Activated CD8-positive, alpha-beta T cell treated with anti-CD3 and anti-CD28 coated beads, Interleukin-2, amount 10 ng/mL, durations not matched to agents 7 days and 5 days (primary cell): ENCODE measurements around the gene MYO5B. TPM values are rescaled to one million over a fixed set of nuclear protein-coding genes. Genes with fewer than 3 reads are reported as not detected.

Source experiments
- ATAC-seq: fragments of 150-1000 bp; cut with Tn5 transposase; one replicate; pipeline ENCODE4 v1.10.0; 2021; ENCODE audit warnings: moderate library complexity
- CTCF ChIA-PET: fragments of 350-600 bp; sonication (Branson Sonifier 250); formaldehyde crosslinking; loops from one replicate; lab custom pipeline; 2021; ENCODE audit warnings: antibody characterized with exemption; lab: Charles Lee
- POLR2A ChIA-PET: fragments of 350-600 bp; sonication (Branson Sonifier 250); formaldehyde crosslinking; loops from one replicate; lab custom pipeline; 2021; ENCODE audit warnings: antibody characterized with exemption; lab: Charles Lee
- DNase-seq: peaks from one replicate; pipeline ENCODE4 v3.0.0-alpha.2; 2020
- H3K27ac Mint-ChIP-seq: one replicate; pipeline ENCODE4 v1.8.0; 2021; ENCODE audit warnings: mild to moderate bottlenecking, mixed read lengths
- H3K27me3 Mint-ChIP-seq: one replicate; pipeline ENCODE4 v1.8.0; 2021; ENCODE audit warnings: low read depth, mixed read lengths
- H3K36me3 Mint-ChIP-seq: one replicate; pipeline ENCODE4 v1.8.0; 2021; ENCODE audit warnings: low read depth, mixed read lengths
- H3K4me1 Mint-ChIP-seq: one replicate; pipeline ENCODE4 v1.8.0; 2021; ENCODE audit warnings: low read depth, mixed read lengths
- H3K4me3 Mint-ChIP-seq: one replicate; pipeline ENCODE4 v1.8.0; 2021; ENCODE audit warnings: mild to moderate bottlenecking, mixed read lengths
- H3K9me3 Mint-ChIP-seq: one replicate; pipeline ENCODE4 v1.8.0; 2022; ENCODE audit warnings: mixed read lengths; ENCODE audit not compliant: insufficient read depth
- total RNA-seq, 2 experiments: library from RNA; stranded (reverse); gene quantifications; one replicate each; pipeline ENCODE4 v1.2.3, GENCODE V29; 2021

The MYO5B gene
- total RNA-seq, 2 experiments from 2014 or later: not detected

GRCh38 chr18:49850636-49851035 lies 344.3 kb downstream of the MYO5B start:
- H3K36me3 Mint-ChIP-seq: no peaks in the 10 kb centered on the region
- ATAC-seq (no peak), DNase-seq (no peak)
- POLR2A ChIA-PET: no interaction called here
- no peak overlapping the region for H3K4me3 Mint-ChIP-seq
- no peak overlapping the region for H3K27ac Mint-ChIP-seq
- peaks cover 7% of the 10 kb centered on the region for H3K27me3 Mint-ChIP-seq
- H3K9me3 Mint-ChIP-seq: no peaks in the 10 kb centered on the region
- CTCF ChIA-PET: interaction anchor here (1.0 to 1.5 kb wide), 2 partner anchors 8 to 10 kb away, joined by 3 to 5 read pairs; no protein-coding TSS in a partner anchor
- peaks cover 7% of the 10 kb centered on the region for H3K4me1 Mint-ChIP-seq

DNA sequence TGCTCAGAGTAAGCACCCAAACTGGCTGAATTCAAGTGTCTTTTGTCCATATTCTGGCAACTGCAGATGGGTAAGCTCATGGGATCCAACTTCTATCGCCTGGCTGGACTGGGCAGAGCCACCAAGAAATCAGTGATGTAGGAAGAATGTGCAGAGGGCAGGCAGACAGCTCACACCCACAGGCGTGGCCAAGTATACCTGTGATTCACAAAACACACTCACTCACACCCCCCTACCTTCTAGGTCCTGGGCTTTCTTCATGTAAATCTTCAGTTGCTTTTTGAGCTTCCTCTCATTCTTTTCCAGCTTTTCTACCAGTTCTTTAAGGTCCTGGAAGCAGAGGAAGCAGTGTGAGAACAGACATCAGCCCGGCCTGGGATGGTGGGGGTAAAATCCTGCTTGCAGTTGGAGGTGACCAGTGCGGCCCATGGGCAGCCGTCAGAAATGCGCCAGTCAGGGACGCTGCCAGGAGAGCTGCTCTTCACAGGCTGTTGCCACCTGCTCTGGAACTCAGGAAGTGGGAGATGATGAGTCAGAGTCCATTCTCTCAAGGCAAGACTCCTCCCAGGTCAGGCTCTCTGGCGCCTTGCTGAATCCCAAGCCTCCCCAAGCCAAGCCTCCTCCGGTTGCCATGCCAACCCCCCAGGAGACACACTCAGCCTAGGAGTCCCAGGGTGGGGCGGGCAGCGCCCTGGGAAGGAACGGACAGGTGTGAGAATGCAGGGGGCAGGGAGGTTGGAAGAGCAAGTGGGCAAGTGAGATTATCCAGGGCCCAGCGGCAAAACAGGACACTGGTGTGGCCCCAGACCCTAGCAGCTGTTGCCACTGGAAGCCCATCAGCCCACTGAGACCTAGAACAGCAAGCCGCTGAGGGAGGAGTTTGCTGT lies 345.4 kb downstream of the MYO5B start:
- ChIA-PET CTCF (interaction anchor here (1.0 to 1.5 kb wide), 2 partner anchors 9 to 11 kb away, joined by 3 to 5 read pairs; no protein-coding TSS in a partner anchor), POLR2A (no interaction called here)
- ATAC-seq: no peak
- Mint-ChIP-seq H3K27me3 (peaks cover 9% of the 10 kb centered on the region), H3K4me3 (no peak overlapping the region), H3K27ac (no peak overlapping the region), H3K36me3 (no peaks in the 10 kb centered on the region), H3K9me3 (no peaks in the 10 kb centered on the region), H3K4me1 (peaks cover 7% of the 10 kb centered on the region)
- DNase-seq: no peak

DNA sequence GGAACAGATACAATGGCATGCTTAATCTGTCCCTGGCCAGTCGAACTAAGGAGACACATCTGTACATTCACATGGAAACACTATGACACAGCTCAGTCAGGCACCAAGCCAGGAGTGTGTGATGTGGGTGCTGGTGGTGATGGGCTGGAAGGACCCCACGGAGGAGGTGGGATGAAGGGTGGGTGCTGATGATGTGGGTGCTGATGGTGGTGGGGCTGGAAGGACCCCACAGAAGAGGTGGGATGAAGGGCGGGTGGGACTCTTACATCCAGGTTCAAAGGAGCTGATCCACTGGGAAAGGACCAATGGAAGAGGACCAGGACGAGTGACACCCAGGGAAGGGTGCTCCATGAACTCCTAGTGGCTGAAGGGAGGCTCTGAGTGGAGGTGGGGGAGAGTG lies 346.8 kb downstream of the MYO5B start:
- Mint-ChIP-seq H3K36me3 (no peaks in the 10 kb centered on the region), H3K4me1 (peaks cover 7% of the 10 kb centered on the region), H3K27me3 (peaks cover 9% of the 10 kb centered on the region), H3K27ac (no peak overlapping the region), H3K9me3 (no peaks in the 10 kb centered on the region), H3K4me3 (no peak overlapping the region)
- no peak for ATAC-seq
- no peak for DNase-seq
- ChIA-PET POLR2A (interaction anchor here (1.0 kb wide), 1 partner anchor 34 kb away, joined by 5 read pairs; no protein-coding TSS in a partner anchor), CTCF (no interaction called here)

DNA sequence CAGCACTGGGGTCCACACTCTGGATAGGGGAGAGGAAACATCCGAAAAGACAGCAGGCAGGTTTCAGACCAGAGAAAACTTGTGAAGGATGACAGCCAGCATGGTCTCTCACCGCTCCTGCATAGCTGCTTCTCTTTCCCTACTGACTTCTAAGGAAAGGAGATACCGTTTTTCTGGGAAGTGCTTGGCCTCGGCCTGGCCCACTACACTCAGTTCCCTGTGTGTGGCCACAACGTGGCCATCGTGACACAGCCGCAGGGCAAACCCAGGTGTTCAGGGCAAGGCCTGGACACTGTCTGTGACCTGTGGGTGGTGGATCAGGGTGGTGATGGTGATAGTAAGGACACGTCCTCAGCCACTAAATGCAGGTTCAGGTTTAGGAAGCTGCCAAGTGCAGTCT lies 347.4 kb downstream of the MYO5B start:
- DNase-seq (no peak), ATAC-seq (no peak)
- H3K4me1 Mint-ChIP-seq: peaks cover 7% of the 10 kb centered on the region
- no peaks in the 10 kb centered on the region for H3K9me3 Mint-ChIP-seq
- H3K27ac Mint-ChIP-seq: no peak overlapping the region
- H3K27me3 Mint-ChIP-seq: peaks cover 9% of the 10 kb centered on the region
- H3K4me3 Mint-ChIP-seq: no peak overlapping the region
- CTCF ChIA-PET: interaction anchor here (1.0 kb wide), 1 partner anchor 11 kb away, joined by 3 read pairs; no protein-coding TSS in a partner anchor
- no peaks in the 10 kb centered on the region for H3K36me3 Mint-ChIP-seq
- POLR2A ChIA-PET: no interaction called here

- ChIA-PET CTCF (interaction anchor here (0.7 to 1.0 kb wide), 2 partner anchors 11 to 336 kb away, joined by 3 read pairs; no protein-coding TSS in a partner anchor), POLR2A (no interaction called here)
- Mint-ChIP-seq H3K9me3 (no peaks in the 10 kb centered on the region), H3K27ac (no peak overlapping the region), H3K4me1 (peaks cover 7% of the 10 kb centered on the region), H3K27me3 (peaks cover 9% of the 10 kb centered on the region), H3K4me3 (no peak overlapping the region), H3K36me3 (no peaks in the 10 kb centered on the region)
- no peak for ATAC-seq
- no peak for DNase-seq
These were observed 348.1 kb downstream of the MYO5B start for GRCh38 chr18:49846718-49847470.

- H3K27me3 Mint-ChIP-seq: peaks cover 9% of the 10 kb centered on the region
- no peak overlapping the region for H3K4me3 Mint-ChIP-seq
- H3K4me1 Mint-ChIP-seq: peaks cover 4% of the 10 kb centered on the region
- H3K36me3 Mint-ChIP-seq: no peaks in the 10 kb centered on the region
- DNase-seq: no peak
- no peaks in the 10 kb centered on the region for H3K9me3 Mint-ChIP-seq
- ChIA-PET CTCF (no interaction called here), POLR2A (no interaction called here)
- H3K27ac Mint-ChIP-seq: no peak overlapping the region
- ATAC-seq: no peak
These were observed 348.6 kb downstream of the MYO5B start for GRCh38 chr18:49846361-49846662.

- CTCF ChIA-PET: interaction anchor here (0.6 to 1.3 kb wide), 2 partner anchors 34 to 894 kb away, joined by 3 to 4 read pairs; no protein-coding TSS in a partner anchor
- ATAC-seq (no peak), DNase-seq (no peak)
- POLR2A ChIA-PET: interaction anchor here (0.6 kb wide), 2 partner anchors 119 to 568 kb away, joined by 3 to 4 read pairs; no protein-coding TSS in a partner anchor
- peaks cover 9% of the 10 kb centered on the region for H3K27me3 Mint-ChIP-seq
- H3K36me3 Mint-ChIP-seq: no peaks in the 10 kb centered on the region
- H3K4me3 Mint-ChIP-seq: no peak overlapping the region
- no peak overlapping the region for H3K27ac Mint-ChIP-seq
- no peaks in the 10 kb centered on the region for H3K9me3 Mint-ChIP-seq
- H3K4me1 Mint-ChIP-seq: peaks cover 4% of the 10 kb centered on the region
These were observed 349.2 kb downstream of the MYO5B start for GRCh38 chr18:49845629-49846360.

DNA sequence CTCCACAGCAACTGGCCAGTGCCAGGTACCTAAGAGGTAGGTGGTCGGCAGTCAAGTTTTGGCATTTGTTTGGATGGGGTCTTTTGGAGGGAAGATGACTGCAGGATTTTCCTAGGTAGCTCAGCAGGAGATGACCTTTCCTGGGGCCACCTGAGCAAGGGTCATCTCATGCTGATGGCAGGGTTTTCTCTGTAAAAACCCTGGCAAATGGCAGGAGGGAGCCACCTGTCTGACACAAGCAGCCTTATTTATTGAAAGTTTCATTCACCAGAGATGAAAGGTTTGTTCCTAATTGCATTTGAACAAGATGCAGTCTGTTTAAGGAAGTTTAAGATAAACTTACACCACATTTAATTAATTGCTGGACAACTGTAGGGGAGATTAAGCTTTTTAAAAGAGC lies 350.0 kb downstream of the MYO5B start:
- CTCF ChIA-PET: interaction anchor here (0.6 to 1.3 kb wide), 2 partner anchors 33 to 893 kb away, joined by 3 to 4 read pairs; no protein-coding TSS in a partner anchor
- Mint-ChIP-seq H3K36me3 (no peaks in the 10 kb centered on the region), H3K27me3 (peaks cover 9% of the 10 kb centered on the region), H3K9me3 (no peaks in the 10 kb centered on the region), H3K4me3 (no peak overlapping the region), H3K27ac (no peak overlapping the region), H3K4me1 (peaks cover 4% of the 10 kb centered on the region)
- POLR2A ChIA-PET: interaction anchor here (0.6 kb wide), 1 partner anchor 118 kb away, joined by 4 read pairs; no protein-coding TSS in a partner anchor
- DNase-seq: no peak
- ATAC-seq: no peak

DNA sequence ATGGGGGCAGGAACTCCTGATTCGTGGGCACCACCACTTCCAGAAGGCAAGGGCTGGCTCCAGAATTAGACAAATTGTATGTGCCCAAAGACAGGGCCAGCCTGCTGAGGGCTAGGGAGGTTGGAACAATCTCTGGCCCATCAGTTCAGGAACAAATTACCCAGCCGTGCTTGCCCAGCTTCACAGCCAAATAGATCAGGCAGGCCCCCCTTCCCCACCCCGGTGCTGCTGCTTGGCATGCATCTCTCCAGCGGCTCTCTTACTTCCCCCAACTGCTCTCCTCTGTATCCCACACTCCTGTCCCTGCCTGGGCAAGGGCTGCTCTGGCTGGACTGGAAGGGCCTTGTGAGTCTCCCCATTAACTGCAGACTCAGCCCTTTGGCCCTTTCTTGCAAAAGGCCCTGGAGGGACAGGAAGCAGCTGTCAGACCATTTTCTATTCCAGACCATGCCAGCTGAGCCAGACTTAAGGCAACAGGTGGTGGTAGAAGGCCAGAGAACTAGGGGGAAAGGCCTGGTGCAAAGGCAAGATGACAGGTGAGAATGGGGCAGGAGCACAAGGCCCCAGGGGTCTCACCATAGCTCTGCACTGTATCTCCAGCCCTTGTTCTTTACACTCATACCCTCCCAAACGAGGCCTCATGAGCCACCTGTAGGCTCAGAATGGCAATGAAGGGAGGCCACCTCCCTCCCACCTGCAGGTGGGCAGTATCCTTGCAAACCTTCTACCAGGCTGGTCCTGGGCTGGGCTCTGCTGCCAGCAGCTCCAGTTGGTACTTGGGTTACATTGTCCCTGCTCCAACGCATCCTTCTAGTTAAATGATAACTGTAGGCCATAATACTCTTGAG lies 350.9 kb downstream of the MYO5B start:
- Mint-ChIP-seq H3K27me3 (peaks cover 9% of the 10 kb centered on the region), H3K4me1 (no peaks in the 10 kb centered on the region), H3K4me3 (no peak overlapping the region), H3K9me3 (no peaks in the 10 kb centered on the region), H3K36me3 (no peaks in the 10 kb centered on the region), H3K27ac (no peak overlapping the region)
- DNase-seq (no peak), ATAC-seq (no peak)
- CTCF ChIA-PET: interaction anchor here (2.0 kb wide), 1 partner anchor 14 kb away, joined by 5 read pairs; no protein-coding TSS in a partner anchor
- POLR2A ChIA-PET: no interaction called here

DNA sequence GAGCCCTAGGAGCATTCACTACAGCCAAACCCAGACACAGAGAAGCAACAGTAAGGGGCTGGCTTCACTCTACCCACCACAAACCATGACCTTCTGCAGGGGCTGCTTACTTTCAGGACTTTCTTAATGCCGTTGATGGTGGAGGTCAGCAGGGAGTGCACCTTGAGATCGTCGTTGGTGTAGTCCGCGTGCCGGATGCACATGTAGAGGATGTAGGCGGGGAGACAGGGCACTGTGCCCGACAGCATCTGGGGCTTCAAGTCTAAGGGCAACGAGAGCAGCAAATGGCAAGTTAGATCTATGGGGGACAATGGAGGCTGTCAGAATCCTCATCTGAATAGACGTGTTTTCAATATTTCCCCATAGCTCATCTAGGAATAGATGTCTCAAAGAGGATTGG lies 351.8 kb downstream of the MYO5B start:
- ChIA-PET CTCF (interaction anchor here (2.0 kb wide), 1 partner anchor 15 kb away, joined by 5 read pairs; no protein-coding TSS in a partner anchor), POLR2A (no interaction called here)
- Mint-ChIP-seq H3K4me3 (no peak overlapping the region), H3K4me1 (no peaks in the 10 kb centered on the region), H3K36me3 (no peaks in the 10 kb centered on the region), H3K27ac (no peak overlapping the region), H3K27me3 (peaks cover 8% of the 10 kb centered on the region), H3K9me3 (no peaks in the 10 kb centered on the region)
- DNase-seq (no peak), ATAC-seq (no peak)
